Thyroid gland (tissue), 4 donors: ENCODE results near the gene LRRC4C. TPM values are rescaled to one million over a fixed set of nuclear protein-coding genes. Genes with fewer than 3 reads are reported as not detected.

Experiments
- DNase-seq, 2 donors: peaks; one replicate each; pipeline ENCODE4 v3.0.0-alpha.2; 2019
- H3K27ac ChIP-seq, 3 donors: fragments of 200-600 bp; sonication (generic); 1 replicate in 2 of 3; 2 replicates in 1 of 3; pipeline ENCODE4 v1.5.1; 2016 to 2019; ENCODE audit warnings: mild to moderate bottlenecking in 1 of 3, moderate library complexity in 1 of 3
- H3K27me3 ChIP-seq: fragments of 200-600 bp; sonication (generic); one replicate; pipeline ENCODE4 v1.5.1; 2019
- H3K36me3 ChIP-seq, 2 donors: fragments of 200-600 bp; sonication (generic); one replicate each; pipeline ENCODE4 v1.5.1; 2016 to 2019
- H3K4me1 ChIP-seq, 2 donors: fragments of 200-600 bp; sonication (generic); one replicate each; pipeline ENCODE4 v1.5.1; 2017 to 2019
- H3K4me3 ChIP-seq, 3 donors: fragments of 200-600 bp; sonication (generic); replicated peaks in 1 of 3; 1 replicate in 2 of 3; 2 replicates in 1 of 3; pipeline ENCODE4 v1.5.1; 2016; ENCODE audit warnings: mild to moderate bottlenecking in 1 of 3
- H3K9me3 ChIP-seq: fragments of 200-600 bp; sonication (generic); one replicate; pipeline ENCODE4 v1.5.1; 2017
- CTCF ChIP-seq, 6 experiments: fragments of 200-600 bp in 3 of 6; fragments of 450-650 bp in 3 of 6; sonication (generic) in 3 of 6; IDR thresholded peaks; one replicate each; pipeline ENCODE4 v1.5.1; 2016 to 2019; ENCODE audit warnings: antibody characterized with exemption in 6 of 6, mild to moderate bottlenecking in 2 of 6, inconsistent platforms in 1 of 6, moderate library complexity in 1 of 6
- POLR2A ChIP-seq, 2 donors: fragments of 450-650 bp; IDR thresholded peaks; one replicate each; pipeline ENCODE4 v1.6.1; 2017; ENCODE audit warnings: antibody characterized with exemption in 2 of 2, mild to moderate bottlenecking in 2 of 2, moderate library complexity in 1 of 2
- WGBS, 2 donors: methylation state at CpG; one replicate each; pipeline ENCODE4 v1.1.5; 2017; 5-methylcytosine and 5-hydroxymethylcytosine counted together
- intact Hi-C: fragments of 100-400 bp; cut with DNase I; formaldehyde crosslinking; loops from one replicate; pipeline ENCODE4 v1.15.1; 2023
- small RNA-seq: library from RNA; depleted of rRNA; stranded (forward); fragments of <200 nt; gene quantifications from one replicate; pipeline ENCODE3, GENCODE V24; 2016
- total RNA-seq, 4 donors: library from RNA; depleted of rRNA; stranded (reverse); fragments of >200 nt; gene quantifications; one replicate each; pipeline ENCODE4 v1.2.3, GENCODE V29; 2016

The LRRC4C gene
- total RNA-seq, 4 donors from 2014 or later = 4.6 to 13.9 (median 7.8) TPM

GRCh38 chr11:40099426-40100161 lies 1359.9 kb downstream of the LRRC4C start:
- WGBS, 2 donors = 72 to 77% methylated on average over 13 of the region's 13 CpGs
- TF ChIP-seq CTCF (IDR thresholded peaks at IDR 0.05) (no peak), POLR2A (IDR thresholded peaks at IDR 0.05) (no peak)
- no peak overlapping the region for H3K4me3 ChIP-seq
- H3K9me3 ChIP-seq = no peaks in the 10 kb centered on the region
- H3K4me1 ChIP-seq = no peaks in the 10 kb centered on the region
- H3K27me3 ChIP-seq = no peaks in the 10 kb centered on the region
- intact Hi-C loops = no loop called here
- DNase-seq = no peak
- no peaks in the 10 kb centered on the region for H3K36me3 ChIP-seq
- H3K27ac ChIP-seq = no peak overlapping the region

- Histone ChIP-seq H3K4me3 (no peak overlapping the region), H3K27ac (no peak overlapping the region), H3K4me1 (no peaks in the 10 kb centered on the region), H3K27me3 (no peaks in the 10 kb centered on the region), H3K9me3 (no peaks in the 10 kb centered on the region), H3K36me3 (no peaks in the 10 kb centered on the region)
- 73% methylated on average over 1 of the region's 1 CpG for WGBS, 2 donors
- no peak for TF ChIP-seq POLR2A (IDR thresholded peaks at IDR 0.05)
- TF ChIP-seq CTCF (IDR thresholded peaks at IDR 0.05) = no peak
- intact Hi-C loops = no loop called here
- DNase-seq = no peak
Observed at GRCh38 chr11:40095446-40095845, 1364.0 kb downstream of the LRRC4C start.

- no peaks in the 10 kb centered on the region for H3K9me3 ChIP-seq
- H3K27me3 ChIP-seq = no peaks in the 10 kb centered on the region
- no peak overlapping the region for H3K27ac ChIP-seq
- 87 to 91% methylated on average over 2 of the region's 2 CpGs for WGBS, 2 donors
- intact Hi-C loops = no loop called here
- no peak for DNase-seq
- H3K36me3 ChIP-seq = no peaks in the 10 kb centered on the region
- no peak for TF ChIP-seq CTCF (IDR thresholded peaks at IDR 0.05)
- no peak for TF ChIP-seq POLR2A (IDR thresholded peaks at IDR 0.05)
- no peaks in the 10 kb centered on the region for H3K4me1 ChIP-seq
- H3K4me3 ChIP-seq = no peak overlapping the region
Observed at GRCh38 chr11:40094954-40095353, 1364.5 kb downstream of the LRRC4C start.

- H3K4me3 ChIP-seq = no peak overlapping the region
- intact Hi-C loops = no loop called here
- H3K4me1 ChIP-seq = no peaks in the 10 kb centered on the region
- H3K9me3 ChIP-seq = no peaks in the 10 kb centered on the region
- WGBS, 2 donors = 84 to 85% methylated on average over 7 of the region's 7 CpGs
- DNase-seq = no peak
- no peaks in the 10 kb centered on the region for H3K36me3 ChIP-seq
- TF ChIP-seq POLR2A (IDR thresholded peaks at IDR 0.05) (no peak), CTCF (IDR thresholded peaks at IDR 0.05) (no peak)
- no peak overlapping the region for H3K27ac ChIP-seq
- H3K27me3 ChIP-seq = no peaks in the 10 kb centered on the region
Observed at GRCh38 chr11:40080434-40080833, 1379.0 kb downstream of the LRRC4C start.

Small RNA genes lying within 50 kb of the gene (small RNA-seq; reads per million reads assigned to genes)
- gene RF00019 = not detected
- not detected for gene RNU6-365P
